Measurements from ENCODE around the gene DMAC2.

The DMAC2 gene

DNA sequence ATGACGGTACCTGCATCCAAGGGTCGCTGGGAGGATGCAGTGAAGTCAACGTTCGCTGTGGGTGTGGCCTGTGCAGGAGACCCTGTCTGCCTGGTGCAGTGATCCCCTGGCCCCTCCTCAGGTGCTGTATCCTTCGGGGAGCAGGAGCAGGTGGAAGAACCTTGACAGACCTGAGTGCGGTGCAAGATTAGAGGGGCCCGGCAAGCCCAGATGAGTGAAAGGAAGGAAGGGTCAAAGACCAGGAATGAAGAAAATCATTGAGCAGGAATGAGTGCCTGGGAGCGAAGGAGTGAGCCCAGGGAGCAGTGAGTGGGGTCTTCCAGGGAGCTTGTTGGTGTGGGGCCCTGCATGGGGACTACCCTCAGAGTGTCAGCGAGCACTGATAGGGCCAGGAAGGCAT lies 25.3 kb downstream of the DMAC2 start:
- no peak for ATAC-seq (ENCODE audit: insufficient read depth, low read depth)
- TF ChIP-seq EZH2 (IDR thresholded peaks at IDR 0.05; ENCODE audit: borderline replicate concordance, low read depth, low read length, severe bottlenecking): no peak
- TF ChIP-seq, protein P1, sequence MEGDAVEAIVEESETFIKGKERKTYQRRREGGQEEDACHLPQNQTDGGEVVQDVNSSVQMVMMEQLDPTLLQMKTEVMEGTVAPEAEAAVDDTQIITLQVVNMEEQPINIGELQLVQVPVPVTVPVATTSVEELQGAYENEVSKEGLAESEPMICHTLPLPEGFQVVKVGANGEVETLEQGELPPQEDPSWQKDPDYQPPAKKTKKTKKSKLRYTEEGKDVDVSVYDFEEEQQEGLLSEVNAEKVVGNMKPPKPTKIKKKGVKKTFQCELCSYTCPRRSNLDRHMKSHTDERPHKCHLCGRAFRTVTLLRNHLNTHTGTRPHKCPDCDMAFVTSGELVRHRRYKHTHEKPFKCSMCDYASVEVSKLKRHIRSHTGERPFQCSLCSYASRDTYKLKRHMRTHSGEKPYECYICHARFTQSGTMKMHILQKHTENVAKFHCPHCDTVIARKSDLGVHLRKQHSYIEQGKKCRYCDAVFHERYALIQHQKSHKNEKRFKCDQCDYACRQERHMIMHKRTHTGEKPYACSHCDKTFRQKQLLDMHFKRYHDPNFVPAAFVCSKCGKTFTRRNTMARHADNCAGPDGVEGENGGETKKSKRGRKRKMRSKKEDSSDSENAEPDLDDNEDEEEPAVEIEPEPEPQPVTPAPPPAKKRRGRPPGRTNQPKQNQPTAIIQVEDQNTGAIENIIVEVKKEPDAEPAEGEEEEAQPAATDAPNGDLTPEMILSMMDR (IDR thresholded peaks at IDR 0.05; ENCODE audit: borderline replicate concordance, extremely low read depth, low read length, poor library complexity, severe bottlenecking): no peak
- Histone ChIP-seq H3K9ac (ENCODE audit: low read depth, low read length) (no peak overlapping the region), H3K79me2 (ENCODE audit: insufficient read depth, low read length) (no peaks in the 10 kb centered on the region), H4K20me1 (ENCODE audit: insufficient read depth, low read length) (no peaks in the 10 kb centered on the region), H3K27ac (ENCODE audit: low read length) (no peak overlapping the region), H2AFZ (ENCODE audit: low read depth, low read length) (no peak overlapping the region), H3K4me1 (ENCODE audit: insufficient read depth, low read length) (no peaks in the 10 kb centered on the region), H3K4me2 (ENCODE audit: insufficient read depth, low read length) (no peak overlapping the region), H3K9me3 (ENCODE audit: insufficient read depth, low read length, severe bottlenecking) (no peaks in the 10 kb centered on the region), H3K27me3 (ENCODE audit: insufficient read depth, low read length, poor library complexity) (no peaks in the 10 kb centered on the region), H3K36me3 (ENCODE audit: insufficient read depth, low read length) (peaks cover 51% of the 10 kb centered on the region), H3K4me3 (ENCODE audit: low read depth in 1 of 2, low read length in 2 of 2) (no peak overlapping the region)
- DNase-seq: no peak

DNA sequence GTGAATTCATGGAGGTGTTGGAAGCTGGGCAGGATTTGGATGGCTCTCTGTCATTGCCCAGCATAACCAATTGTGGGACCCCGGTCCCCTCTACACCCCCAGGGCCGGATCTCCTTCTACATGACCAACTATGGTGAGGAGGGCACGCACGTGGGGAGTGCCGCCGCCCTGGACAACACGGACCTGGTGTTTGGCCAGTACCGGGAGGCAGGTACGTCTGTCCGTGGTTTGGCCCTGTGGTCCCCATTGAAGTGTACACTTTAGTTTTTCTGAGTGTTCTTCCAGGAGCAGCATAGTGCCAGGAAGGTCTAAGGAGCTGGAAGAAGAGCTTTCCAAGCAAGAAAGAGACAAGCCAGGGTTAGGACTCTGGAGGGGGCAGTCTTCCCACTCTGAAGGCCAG lies 25.8 kb downstream of the DMAC2 start:
- no peak for DNase-seq
- ATAC-seq (ENCODE audit: insufficient read depth, low read depth): no peak
- no peak overlapping the region for H3K27ac ChIP-seq (ENCODE audit: low read length)
- H3K27me3 ChIP-seq (ENCODE audit: insufficient read depth, low read length, poor library complexity): no peaks in the 10 kb centered on the region
- no peaks in the 10 kb centered on the region for H4K20me1 ChIP-seq (ENCODE audit: insufficient read depth, low read length)
- no peaks in the 10 kb centered on the region for H3K9me3 ChIP-seq (ENCODE audit: insufficient read depth, low read length, severe bottlenecking)
- H3K36me3 ChIP-seq (ENCODE audit: insufficient read depth, low read length): peaks cover 46% of the 10 kb centered on the region
- no peaks in the 10 kb centered on the region for H3K79me2 ChIP-seq (ENCODE audit: insufficient read depth, low read length)
- H3K4me3 ChIP-seq (ENCODE audit: low read depth in 1 of 2, low read length in 2 of 2): no peak overlapping the region
- TF ChIP-seq EZH2 (IDR thresholded peaks at IDR 0.05; ENCODE audit: borderline replicate concordance, low read depth, low read length, severe bottlenecking): no peak
- TF ChIP-seq, protein P1 (IDR thresholded peaks at IDR 0.05; ENCODE audit: borderline replicate concordance, extremely low read depth, low read length, poor library complexity, severe bottlenecking): no peak
- H3K9ac ChIP-seq (ENCODE audit: low read depth, low read length): no peak overlapping the region
- no peaks in the 10 kb centered on the region for H3K4me1 ChIP-seq (ENCODE audit: insufficient read depth, low read length)
- no peak overlapping the region for H3K4me2 ChIP-seq (ENCODE audit: insufficient read depth, low read length)
- H2AFZ ChIP-seq (ENCODE audit: low read depth, low read length): no peak overlapping the region

DNA sequence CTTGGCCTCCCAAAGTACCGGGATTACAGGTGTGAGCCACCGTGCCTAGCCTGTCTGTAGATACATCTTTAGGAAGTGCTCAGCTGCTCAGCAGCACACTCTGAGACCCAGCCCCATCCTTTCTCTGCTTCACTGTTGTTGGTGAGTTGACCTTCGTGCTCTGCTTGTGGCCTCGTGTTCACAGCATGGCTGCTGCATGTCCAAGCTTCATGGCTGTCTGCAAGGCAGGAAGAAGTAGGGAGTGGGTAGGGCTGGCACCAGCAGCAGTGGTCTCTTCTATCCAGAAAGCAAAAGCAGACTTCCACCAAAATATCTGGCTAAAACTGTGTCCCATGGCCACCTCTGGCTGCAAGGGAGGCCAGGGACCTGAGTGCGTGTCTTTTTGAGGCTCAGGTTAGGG lies 26.8 kb downstream of the DMAC2 start:
- H3K9ac ChIP-seq (ENCODE audit: low read depth, low read length): no peak overlapping the region
- no peaks in the 10 kb centered on the region for H3K9me3 ChIP-seq (ENCODE audit: insufficient read depth, low read length, severe bottlenecking)
- H4K20me1 ChIP-seq (ENCODE audit: insufficient read depth, low read length): no peaks in the 10 kb centered on the region
- H3K4me1 ChIP-seq (ENCODE audit: insufficient read depth, low read length): no peaks in the 10 kb centered on the region
- H3K27ac ChIP-seq (ENCODE audit: low read length): no peak overlapping the region
- H3K27me3 ChIP-seq (ENCODE audit: insufficient read depth, low read length, poor library complexity): no peaks in the 10 kb centered on the region
- no peak overlapping the region for H3K4me3 ChIP-seq (ENCODE audit: low read depth in 1 of 2, low read length in 2 of 2)
- ATAC-seq (ENCODE audit: insufficient read depth, low read depth): no peak
- TF ChIP-seq EZH2 (IDR thresholded peaks at IDR 0.05; ENCODE audit: borderline replicate concordance, low read depth, low read length, severe bottlenecking): no peak
- TF ChIP-seq, protein P1 (IDR thresholded peaks at IDR 0.05; ENCODE audit: borderline replicate concordance, extremely low read depth, low read length, poor library complexity, severe bottlenecking): no peak
- H3K79me2 ChIP-seq (ENCODE audit: insufficient read depth, low read length): no peaks in the 10 kb centered on the region
- no peak overlapping the region for H2AFZ ChIP-seq (ENCODE audit: low read depth, low read length)
- H3K36me3 ChIP-seq (ENCODE audit: insufficient read depth, low read length): peaks cover 39% of the 10 kb centered on the region
- no peak for DNase-seq
- H3K4me2 ChIP-seq (ENCODE audit: insufficient read depth, low read length): no peak overlapping the region

DNA sequence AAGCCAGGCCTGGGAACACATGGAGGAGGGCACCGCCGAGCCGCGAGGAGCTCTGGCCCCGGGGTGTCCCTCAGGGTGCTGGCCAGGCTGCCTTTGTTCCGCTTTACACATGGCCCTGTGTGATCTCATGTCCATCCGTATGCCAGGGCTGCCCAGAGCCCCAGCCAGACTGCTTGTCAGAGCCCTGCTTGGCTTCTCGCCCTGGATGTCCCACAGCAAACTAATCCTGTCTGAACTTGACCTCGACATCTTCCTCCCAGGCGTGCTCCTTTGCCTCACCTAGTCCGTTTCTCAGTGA lies 27.8 kb downstream of the DMAC2 start:
- H3K27me3 ChIP-seq (ENCODE audit: insufficient read depth, low read length, poor library complexity): no peaks in the 10 kb centered on the region
- peaks cover 35% of the 10 kb centered on the region for H3K36me3 ChIP-seq (ENCODE audit: insufficient read depth, low read length)
- no peak overlapping the region for H3K4me3 ChIP-seq (ENCODE audit: low read depth in 1 of 2, low read length in 2 of 2)
- no peak overlapping the region for H3K27ac ChIP-seq (ENCODE audit: low read length)
- H3K4me2 ChIP-seq (ENCODE audit: insufficient read depth, low read length): no peak overlapping the region
- H3K9me3 ChIP-seq (ENCODE audit: insufficient read depth, low read length, severe bottlenecking): no peaks in the 10 kb centered on the region
- H3K4me1 ChIP-seq (ENCODE audit: insufficient read depth, low read length): no peaks in the 10 kb centered on the region
- no peak overlapping the region for H3K9ac ChIP-seq (ENCODE audit: low read depth, low read length)
- no peak overlapping the region for H2AFZ ChIP-seq (ENCODE audit: low read depth, low read length)
- no peaks in the 10 kb centered on the region for H3K79me2 ChIP-seq (ENCODE audit: insufficient read depth, low read length)
- ATAC-seq (ENCODE audit: insufficient read depth, low read depth) (no peak), DNase-seq (no peak)
- TF ChIP-seq EZH2 (IDR thresholded peaks at IDR 0.05; ENCODE audit: borderline replicate concordance, low read depth, low read length, severe bottlenecking): no peak
- TF ChIP-seq, protein P1 (IDR thresholded peaks at IDR 0.05; ENCODE audit: borderline replicate concordance, extremely low read depth, low read length, poor library complexity, severe bottlenecking): no peak
- H4K20me1 ChIP-seq (ENCODE audit: insufficient read depth, low read length): no peaks in the 10 kb centered on the region
